HepG2 (cell line): ENCODE measurements around the gene PDZD2. TPM values are rescaled to one million over a fixed set of nuclear protein-coding genes. Genes with fewer than 3 reads are reported as not detected.

ENCODE experiments used
- ATAC-seq: fragments of 200-7000 bp; cut with Tn5 transposase; 3 replicates; pipeline ENCODE4 v1.9.1; 2020; ENCODE audit warnings: mild to moderate bottlenecking, moderate library complexity
- BruUV-seq: library from RNA; stranded (reverse); fragments of 400-500 nt; replicated peaks from 2 replicates; lab custom pipeline; 2021; lab: Mats Ljungman, UMichigan
- CTCF ChIA-PET: fragments of 300-600 bp; formaldehyde crosslinking; extraction: SDS; loops from one replicate; lab custom pipeline; 2021; ENCODE audit warnings: low total read pairs, inconsistent platforms, low intra/inter-chr PET ratio; lab: Yijun Ruan, JAX
- POLR2A ChIA-PET: fragments of 350-600 bp; sonication (Branson Sonifier 250); formaldehyde crosslinking; loops from one replicate; lab custom pipeline; 2020; ENCODE audit warnings: antibody characterized with exemption, inconsistent platforms; lab: Yijun Ruan, JAX
- DNase-seq: peaks from one replicate; pipeline ENCODE4 v3.0.0-alpha.2; 2015; ENCODE audit warnings: low spot score
- FAIRE-seq: peaks from 3 replicates; lab custom pipeline; 2011; peaks lifted over from hg19 to GRCh38; lab: Jason Lieb, UNC
- H2AFZ ChIP-seq: one replicate; pipeline ENCODE4 v1.6.1; 2011; ENCODE audit warnings: low read length, inconsistent platforms
- H3K27ac ChIP-seq: fragments of 300-600 bp; 3 replicates; pipeline ENCODE4 v1.8.0; 2011; ENCODE audit warnings: mixed run types, mild to moderate bottlenecking, mixed read lengths, low read length, inconsistent platforms; ENCODE audit not compliant: insufficient read depth; ENCODE audit errors: extremely low read length
- H3K27me3 ChIP-seq, 2 experiments: fragments of 200-600 bp in 1 of 2; 2 replicates in 1 of 2; 3 replicates in 1 of 2; pipeline versions ENCODE4 v1.6.0 to v1.8.0; 2011; ENCODE audit warnings: low read length in 2 of 2, mild to moderate bottlenecking in 2 of 2, moderate library complexity in 2 of 2, inconsistent platforms in 1 of 2; ENCODE audit not compliant: insufficient read depth in 2 of 2, control insufficient read depth in 1 of 2
- H3K36me3 ChIP-seq, 2 experiments: fragments of 200-600 bp in 1 of 2; replicated peaks in 1 of 2; 2 replicates in 1 of 2; 3 replicates in 1 of 2; pipeline versions ENCODE4 v1.5.1 to v1.8.0; 2011; ENCODE audit warnings: low read length in 2 of 2, inconsistent platforms in 1 of 2; ENCODE audit not compliant: insufficient read depth in 2 of 2, control insufficient read depth in 1 of 2
- H3K4me1 ChIP-seq: 2 replicates; pipeline ENCODE4 v1.5.1; 2012; ENCODE audit warnings: low read length, inconsistent platforms; ENCODE audit not compliant: insufficient read depth
- H3K4me2 ChIP-seq: 2 replicates; pipeline ENCODE4 v1.6.0; 2011; ENCODE audit warnings: low read depth, low read length, inconsistent platforms
- H3K4me3 ChIP-seq, 3 experiments: fragments of 200-600 bp in 1 of 3; sonication (generic), shearing (Covaris generic) in 1 of 3; replicated peaks in 1 of 3; 2 replicates each; pipeline ENCODE4 v1.5.1; 2011 to 2016; ENCODE audit warnings: low read length in 3 of 3, inconsistent platforms in 2 of 3, low read depth in 2 of 3, mild to moderate bottlenecking in 2 of 3, control low read depth in 1 of 3, mixed read lengths in 1 of 3; ENCODE audit not compliant: insufficient read depth in 1 of 3
- H3K79me2 ChIP-seq: one replicate; pipeline ENCODE4 v1.6.1; 2011; ENCODE audit warnings: low read length, inconsistent platforms; ENCODE audit not compliant: insufficient read depth
- H3K9ac ChIP-seq: 2 replicates; pipeline ENCODE4 v1.6.0; 2011; ENCODE audit warnings: mild to moderate bottlenecking, low read depth, low read length, inconsistent platforms; ENCODE audit not compliant: insufficient read depth
- H3K9me3 ChIP-seq: 2 replicates; pipeline ENCODE4 v1.5.1; 2012; ENCODE audit warnings: mild to moderate bottlenecking, low read length
- H4K20me1 ChIP-seq: 2 replicates; pipeline ENCODE4 v1.6.0; 2011; ENCODE audit warnings: inconsistent platforms, mild to moderate bottlenecking, low read length, moderate library complexity; ENCODE audit not compliant: insufficient read depth
- CREM ChIP-seq, 2 experiments: sonication (generic) in 1 of 2; formaldehyde crosslinking in 1 of 2; IDR thresholded peaks; 2 replicates each; pipeline versions ENCODE4 v1.4.0 to v1.6.1; 2016 to 2020; ENCODE audit warnings: antibody characterized with exemption in 1 of 2, mild to moderate bottlenecking in 1 of 2, missing genetic modification reagents in 1 of 2
- EEA1 ChIP-seq: sonication (generic); formaldehyde crosslinking; IDR thresholded peaks from 2 replicates; pipeline ENCODE4 v1.5.1; 2020; ENCODE audit warnings: mild to moderate bottlenecking, missing genetic modification reagents, borderline replicate concordance
- MAZ ChIP-seq, 2 experiments: sonication (generic) in 1 of 2; formaldehyde crosslinking in 1 of 2; IDR thresholded peaks; 2 replicates each; pipeline versions ENCODE4 v1.5.0 to v1.6.1; 2012 to 2020; ENCODE audit warnings: low read depth in 2 of 2, mild to moderate bottlenecking in 2 of 2, borderline replicate concordance in 1 of 2, improper control_type of control experiment in 1 of 2, low read length in 1 of 2, missing genetic modification reagents in 1 of 2, moderate library complexity in 1 of 2
- RFX5 ChIP-seq: IDR thresholded peaks from 2 replicates; pipeline ENCODE4 v1.6.1; 2011; ENCODE audit warnings: low read depth, low read length, improper control_type of control experiment
- SMAD9 ChIP-seq: sonication (generic); formaldehyde crosslinking; IDR thresholded peaks from 2 replicates; pipeline ENCODE4 v1.5.1; 2020; ENCODE audit warnings: mild to moderate bottlenecking, missing genetic modification reagents
- ZNF333 ChIP-seq: sonication (generic); formaldehyde crosslinking; IDR thresholded peaks from 2 replicates; pipeline ENCODE4 v1.4.0; 2020; ENCODE audit warnings: mild to moderate bottlenecking, missing genetic modification reagents, borderline replicate concordance
- WGBS: methylation state at CpG from one replicate; pipeline ENCODE4 v1.1.6; 2017; ENCODE audit warnings: low lambda C conversion rate; 5-methylcytosine and 5-hydroxymethylcytosine counted together
- in situ Hi-C: cut with HindIII; loops from 2 replicates; pipeline ENCODE4 v1.10.0; 2017; ENCODE audit warnings: low pct_unique_long_range_greater_than_20kb; ENCODE audit not compliant: extremely low pct_ligation_motif_present
- intact Hi-C: fragments of 100-400 bp; cut with micrococcal nuclease; formaldehyde crosslinking; loops from one replicate; pipeline ENCODE4 v1.10.0; 2022; ENCODE audit not compliant: unreplicated experiment
- polyA plus RNA-seq, 8 experiments: library from polyadenylated mRNA; depleted of rRNA in 3 of 8; stranded (reverse) in 7 of 8; unstranded in 1 of 8; fragments of >200 nt; fragmentation: Illumina TruSeq in 4 of 8; extraction: Trizol in 4 of 8; gene quantifications; 2 replicates each; pipeline versions ENCODE4 v1.2.1 to v1.2.3, GENCODE V29; 2011 to 2016; ENCODE audit warnings: low read depth in 4 of 8, missing spikeins in 1 of 8, mixed read lengths in 1 of 8; ENCODE audit not compliant: insufficient read depth in 1 of 8
- total RNA-seq, 5 experiments: library from RNA; depleted of rRNA; stranded (reverse); fragments of >200 nt; fragmentation: Illumina TruSeq; extraction: Trizol; gene quantifications; 2 replicates each; pipeline ENCODE4 v1.2.3, GENCODE V29; 2016; ENCODE audit warnings: low read depth in 1 of 5
- TF ChIP-seq, protein P1 (sequence below): sonication (generic); formaldehyde crosslinking; IDR thresholded peaks from 2 replicates; pipeline ENCODE4 v1.4.0; 2020; ENCODE audit warnings: missing genetic modification reagents, borderline replicate concordance
- TF ChIP-seq, protein P2 (sequence below): sonication (generic); formaldehyde crosslinking; IDR thresholded peaks from 2 replicates; pipeline ENCODE4 v1.8.0; 2022; ENCODE audit warnings: low read depth, missing genetic modification reagents
- TF ChIP-seq, protein P3 (sequence below): sonication (generic); formaldehyde crosslinking; IDR thresholded peaks from 2 replicates; pipeline ENCODE4 v1.5.1; 2020; ENCODE audit warnings: mild to moderate bottlenecking, missing genetic modification reagents, moderate library complexity

The PDZD2 gene
- total and polyA plus RNA-seq, 2 of the 13 experiments (the other 11 are each of a cell fraction or from before 2014, with no cell fraction given): 0.04 TPM; not detected in 1

DNA sequence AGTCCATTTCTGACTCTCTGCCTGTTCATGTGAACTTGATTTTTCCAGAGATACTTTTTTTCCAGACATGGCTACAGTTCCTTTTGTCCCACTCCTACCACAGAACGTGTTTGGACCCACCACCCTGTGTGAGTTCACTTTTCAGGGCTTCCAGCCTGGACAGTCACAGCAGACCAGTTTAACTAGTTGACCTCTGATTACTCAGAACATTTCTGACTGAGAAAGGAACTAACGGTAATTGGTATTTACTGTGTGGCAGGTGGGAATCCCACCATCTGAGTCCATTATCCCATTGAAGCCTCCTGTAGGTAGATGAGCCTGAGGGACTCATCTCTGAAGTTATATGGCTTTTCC is 325.1 kb downstream of the PDZD2 start (continued):
- TF ChIP-seq, protein P1, sequence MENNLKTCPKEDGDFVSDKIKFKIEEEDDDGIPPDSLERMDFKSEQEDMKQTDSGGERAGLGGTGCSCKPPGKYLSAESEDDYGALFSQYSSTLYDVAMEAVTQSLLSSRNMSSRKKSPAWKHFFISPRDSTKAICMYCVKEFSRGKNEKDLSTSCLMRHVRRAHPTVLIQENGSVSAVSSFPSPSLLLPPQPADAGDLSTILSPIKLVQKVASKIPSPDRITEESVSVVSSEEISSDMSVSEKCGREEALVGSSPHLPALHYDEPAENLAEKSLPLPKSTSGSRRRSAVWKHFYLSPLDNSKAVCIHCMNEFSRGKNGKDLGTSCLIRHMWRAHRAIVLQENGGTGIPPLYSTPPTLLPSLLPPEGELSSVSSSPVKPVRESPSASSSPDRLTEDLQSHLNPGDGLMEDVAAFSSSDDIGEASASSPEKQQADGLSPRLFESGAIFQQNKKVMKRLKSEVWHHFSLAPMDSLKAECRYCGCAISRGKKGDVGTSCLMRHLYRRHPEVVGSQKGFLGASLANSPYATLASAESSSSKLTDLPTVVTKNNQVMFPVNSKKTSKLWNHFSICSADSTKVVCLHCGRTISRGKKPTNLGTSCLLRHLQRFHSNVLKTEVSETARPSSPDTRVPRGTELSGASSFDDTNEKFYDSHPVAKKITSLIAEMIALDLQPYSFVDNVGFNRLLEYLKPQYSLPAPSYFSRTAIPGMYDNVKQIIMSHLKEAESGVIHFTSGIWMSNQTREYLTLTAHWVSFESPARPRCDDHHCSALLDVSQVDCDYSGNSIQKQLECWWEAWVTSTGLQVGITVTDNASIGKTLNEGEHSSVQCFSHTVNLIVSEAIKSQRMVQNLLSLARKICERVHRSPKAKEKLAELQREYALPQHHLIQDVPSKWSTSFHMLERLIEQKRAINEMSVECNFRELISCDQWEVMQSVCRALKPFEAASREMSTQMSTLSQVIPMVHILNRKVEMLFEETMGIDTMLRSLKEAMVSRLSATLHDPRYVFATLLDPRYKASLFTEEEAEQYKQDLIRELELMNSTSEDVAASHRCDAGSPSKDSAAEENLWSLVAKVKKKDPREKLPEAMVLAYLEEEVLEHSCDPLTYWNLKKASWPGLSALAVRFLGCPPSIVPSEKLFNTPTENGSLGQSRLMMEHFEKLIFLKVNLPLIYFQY: no peak
- TF ChIP-seq RFX5: no peak
- TF ChIP-seq SMAD9 (CRISPR knock-in tag): no peak
- TF ChIP-seq ZNF333 (CRISPR knock-in tag): no peak
- TF ChIP-seq, protein P2, sequence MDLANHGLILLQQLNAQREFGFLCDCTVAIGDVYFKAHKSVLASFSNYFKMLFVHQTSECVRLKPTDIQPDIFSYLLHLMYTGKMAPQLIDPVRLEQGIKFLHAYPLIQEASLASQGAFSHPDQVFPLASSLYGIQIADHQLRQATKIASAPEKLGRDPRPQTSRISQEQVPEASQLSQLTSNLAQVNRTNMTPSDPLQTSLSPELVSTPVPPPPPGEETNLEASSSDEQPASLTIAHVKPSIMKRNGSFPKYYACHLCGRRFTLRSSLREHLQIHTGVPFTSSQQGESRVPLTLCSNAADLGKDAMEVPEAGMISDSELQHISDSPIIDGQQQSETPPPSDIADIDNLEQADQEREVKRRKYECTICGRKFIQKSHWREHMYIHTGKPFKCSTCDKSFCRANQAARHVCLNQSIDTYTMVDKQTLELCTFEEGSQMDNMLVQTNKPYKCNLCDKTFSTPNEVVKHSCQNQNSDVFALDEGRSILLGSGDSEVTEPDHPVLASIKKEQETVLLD (CRISPR knock-in tag): no peak
- TF ChIP-seq MAZ (IDR thresholded peaks at IDR 0.05; ENCODE audit: borderline replicate concordance, low read depth, low read length): no peak
- TF ChIP-seq MAZ (CRISPR knock-in tag; IDR thresholded peaks at IDR 0.05; ENCODE audit: low read depth): no peak

DNA sequence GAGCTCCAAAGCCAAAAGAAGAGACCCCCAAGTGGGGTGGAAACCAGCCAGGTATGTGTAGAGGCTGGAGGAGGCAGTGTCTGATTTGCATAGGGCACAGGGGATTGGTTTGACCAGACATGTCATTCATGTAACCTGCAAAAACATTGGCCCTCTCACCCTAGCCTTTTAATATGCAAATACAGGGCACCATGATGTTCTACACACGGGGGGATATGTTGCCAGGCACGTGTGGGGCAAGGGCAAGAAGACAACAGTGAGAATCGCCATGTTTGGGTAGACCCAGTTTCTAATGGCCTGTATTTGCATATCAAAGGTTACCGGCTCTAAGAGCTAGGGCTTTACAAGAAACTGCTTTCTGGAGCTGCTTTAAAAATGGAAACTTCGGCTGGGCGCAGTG is 326.3 kb downstream of the PDZD2 start:
- H3K27me3 ChIP-seq: peaks cover 0 to 17% of the 10 kb centered on the region in 2 experiments; a peak in 2 of 5 replicates
- intact Hi-C loops: no loop called here
- DNase-seq: no peak
- in situ Hi-C loops: no loop called here
- ATAC-seq: no peak
- WGBS: 17% methylated on average over 4 of the region's 6 CpGs
- no peak overlapping the region for H3K9ac ChIP-seq
- ChIA-PET POLR2A (no interaction called here), CTCF (no interaction called here)
- no peaks in the 10 kb centered on the region for H4K20me1 ChIP-seq
- H3K4me2 ChIP-seq: no peak overlapping the region
- FAIRE-seq: no peak
- H3K9me3 ChIP-seq: no peaks in the 10 kb centered on the region
- H3K4me3 ChIP-seq: no peak overlapping the region
- no peak overlapping the region for H2AFZ ChIP-seq
- no peaks in the 10 kb centered on the region for H3K36me3 ChIP-seq
- BruUV-seq: no TSS peak
- H3K79me2 ChIP-seq: no peaks in the 10 kb centered on the region
- H3K4me1 ChIP-seq: peaks cover 24% of the 10 kb centered on the region
- TF ChIP-seq EEA1 (CRISPR knock-in tag): no peak
- TF ChIP-seq CREM (IDR thresholded peaks at IDR 0.05): no peak
- no peak for TF ChIP-seq CREM (CRISPR knock-in tag; IDR thresholded peaks at IDR 0.05)
- TF ChIP-seq, protein P3, sequence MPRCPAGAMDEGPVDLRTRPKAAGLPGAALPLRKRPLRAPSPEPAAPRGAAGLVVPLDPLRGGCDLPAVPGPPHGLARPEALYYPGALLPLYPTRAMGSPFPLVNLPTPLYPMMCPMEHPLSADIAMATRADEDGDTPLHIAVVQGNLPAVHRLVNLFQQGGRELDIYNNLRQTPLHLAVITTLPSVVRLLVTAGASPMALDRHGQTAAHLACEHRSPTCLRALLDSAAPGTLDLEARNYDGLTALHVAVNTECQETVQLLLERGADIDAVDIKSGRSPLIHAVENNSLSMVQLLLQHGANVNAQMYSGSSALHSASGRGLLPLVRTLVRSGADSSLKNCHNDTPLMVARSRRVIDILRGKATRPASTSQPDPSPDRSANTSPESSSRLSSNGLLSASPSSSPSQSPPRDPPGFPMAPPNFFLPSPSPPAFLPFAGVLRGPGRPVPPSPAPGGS (CRISPR knock-in tag): no peak
- no peak overlapping the region for H3K27ac ChIP-seq
